C4-2B (cell line): ENCODE data around the gene LPA.
"Not testable (repeated sequence)": the region's sequence is repeated elsewhere in the genome, so short reads cannot be mapped to it uniquely, and the experiment has no call there.

Source experiments
- H3K27ac ChIP-seq: fragments of 450-650 bp; 2 replicates; pipeline ENCODE4 v1.5.1; 2017
- CTCF ChIP-seq: fragments of 450-650 bp; conservative IDR thresholded peaks from 2 replicates; pipeline ENCODE4 v1.5.1; 2017; ENCODE audit warnings: mild to moderate bottlenecking
- ZFX ChIP-seq: fragments of 450-650 bp; IDR thresholded peaks from 2 replicates; pipeline ENCODE4 v1.6.1; 2017

The LPA gene

GRCh38 chr6:160532315-160532714, 131.8 kb downstream of the LPA start:
- no peak overlapping the region for H3K27ac ChIP-seq
- TF ChIP-seq ZFX, result no peak
- no peak for TF ChIP-seq CTCF

GRCh38 chr6:160531826-160532225, 132.2 kb downstream of the LPA start:
- H3K27ac ChIP-seq, result no peak overlapping the region
- TF ChIP-seq CTCF (no peak), ZFX (no peak)

- not testable (repeated sequence) for H3K27ac ChIP-seq
Measured at GRCh38 chr6:160529524-160529923, 134.6 kb downstream of the LPA start.

- no peak overlapping the region for H3K27ac ChIP-seq
- TF ChIP-seq CTCF (no peak), ZFX (no peak)
Measured at GRCh38 chr6:160523223-160523622, 140.9 kb downstream of the LPA start.

- peak; percentile 37; the same call in 1 of the 2 replicates for TF ChIP-seq ZFX
- TF ChIP-seq CTCF, result peak; percentile 41
- H3K27ac ChIP-seq, result peak overlapping the region; percentile 75
Measured at GRCh38 chr6:160520043-160520904, 143.8 kb downstream of the LPA start.

- H3K27ac ChIP-seq, result peak overlapping the region; percentile 75
- no peak for TF ChIP-seq ZFX
- peak; percentile 89 for TF ChIP-seq CTCF
Measured at GRCh38 chr6:160519603-160520042, 144.5 kb downstream of the LPA start.

- TF ChIP-seq ZFX (no peak), CTCF (no peak)
- no peak overlapping the region for H3K27ac ChIP-seq
Measured at GRCh38 chr6:160519133-160519532, 144.9 kb downstream of the LPA start.

GRCh38 chr6:160513836-160514235, 150.2 kb downstream of the LPA start:
- no peak for TF ChIP-seq ZFX
- TF ChIP-seq CTCF, result no peak
- no peak overlapping the region for H3K27ac ChIP-seq
